ENCODE data around the gene COL4A2.

COL4A2 gene

DNA sequence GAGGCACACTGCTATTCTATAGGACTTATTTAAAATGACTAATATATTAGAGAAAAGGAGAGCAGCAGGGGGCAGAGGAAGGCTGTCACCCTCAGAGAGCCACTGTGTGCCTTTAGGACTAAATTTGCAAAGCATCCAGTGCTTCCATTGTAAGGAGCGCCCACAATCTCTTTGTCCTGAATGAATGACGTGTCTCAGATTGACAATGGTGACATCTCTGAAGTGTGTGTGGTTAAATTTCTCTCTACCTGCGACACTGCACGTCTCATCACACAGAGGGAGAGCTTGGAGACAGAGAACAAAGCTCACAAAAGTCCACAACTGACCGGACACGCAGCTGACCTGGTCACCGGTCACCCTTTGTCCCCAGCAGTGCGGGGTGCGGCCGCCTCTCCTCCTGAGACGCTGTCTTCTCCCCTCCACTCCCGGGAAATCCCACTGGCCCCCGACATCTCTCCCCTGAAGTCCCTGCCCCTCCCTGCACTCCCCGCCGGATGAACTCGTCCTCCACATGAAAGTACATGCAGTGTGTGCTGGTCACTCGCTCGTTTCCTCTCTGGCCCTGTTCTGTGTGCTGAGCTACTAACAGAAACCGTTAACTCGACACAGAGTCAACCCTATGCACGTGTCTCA is 147.3 kb downstream of the COL4A2 start:
- Histone ChIP-seq H3K36me3 (ENCODE audit: insufficient read depth, low read depth, low read length) (peaks cover 20% of the 10 kb centered on the region), H3K9me3 (ENCODE audit: insufficient read depth, low read depth, low read length) (no peaks in the 10 kb centered on the region), H3K9ac (ENCODE audit: low read depth, low read length) (peak overlapping the region; percentile 11; the same call in 1 of the 2 replicates), H3K27ac (ENCODE audit: low read length) (no peak overlapping the region), H3K4me3 (ENCODE audit: low read length) (no peak overlapping the region), H3K27me3 (ENCODE audit: insufficient read depth, low read length) (no peaks in the 10 kb centered on the region), H3K4me1 (ENCODE audit: insufficient read depth, low read length) (peaks cover 13% of the 10 kb centered on the region)

DNA sequence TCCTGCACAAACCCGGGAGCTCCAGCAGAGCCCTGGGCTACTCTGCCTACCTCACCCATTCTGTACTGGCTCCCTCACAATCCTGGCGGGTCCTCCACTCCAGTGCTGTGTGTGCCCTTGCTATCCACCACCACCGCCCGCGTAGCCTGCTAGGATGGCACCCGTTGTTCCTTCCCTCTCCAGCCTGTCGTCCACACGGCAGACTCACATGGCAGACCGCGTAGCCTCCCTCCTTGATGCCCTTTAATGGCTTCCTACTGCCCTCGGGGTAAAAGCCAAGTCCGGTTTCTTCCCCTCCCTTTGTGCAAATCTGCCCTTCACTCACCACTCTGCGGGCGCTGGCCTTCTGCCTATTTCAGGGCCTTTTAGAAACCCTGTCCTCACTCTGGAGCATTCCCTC is 147.9 kb downstream of the COL4A2 start:
- H3K9ac ChIP-seq (ENCODE audit: low read depth, low read length), result 0 out of 2 replicates have a peak overlapping the region, but pooled peaks have one; percentile 11
- H3K36me3 ChIP-seq (ENCODE audit: insufficient read depth, low read depth, low read length), result peaks cover 18% of the 10 kb centered on the region
- H3K27me3 ChIP-seq (ENCODE audit: insufficient read depth, low read length), result no peaks in the 10 kb centered on the region
- H3K4me1 ChIP-seq (ENCODE audit: insufficient read depth, low read length), result peaks cover 13% of the 10 kb centered on the region
- no peaks in the 10 kb centered on the region for H3K9me3 ChIP-seq (ENCODE audit: insufficient read depth, low read depth, low read length)
- no peak overlapping the region for H3K27ac ChIP-seq (ENCODE audit: low read length)
- H3K4me3 ChIP-seq (ENCODE audit: low read length), result no peak overlapping the region

DNA sequence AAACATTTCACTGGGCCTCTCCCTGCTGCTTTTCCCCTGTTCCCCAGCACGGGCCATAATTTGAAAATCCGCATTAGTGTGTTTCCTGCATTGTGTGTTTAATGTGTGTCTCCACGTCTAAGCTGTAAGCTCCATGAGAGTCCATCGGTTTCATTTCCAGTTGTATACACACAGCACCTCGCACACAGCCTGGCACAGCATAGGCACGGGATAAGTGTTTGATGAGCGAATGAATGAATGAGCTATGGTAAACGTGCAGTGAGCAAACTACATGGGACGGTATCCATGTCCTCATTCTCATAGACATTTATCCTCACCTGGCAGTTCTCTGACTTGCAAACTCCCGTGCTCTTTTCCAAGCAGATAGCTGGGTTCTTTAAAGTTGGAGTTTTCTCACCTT is 148.4 kb downstream of the COL4A2 start:
- peaks cover 20% of the 10 kb centered on the region for H3K36me3 ChIP-seq (ENCODE audit: insufficient read depth, low read depth, low read length)
- no peak overlapping the region for H3K27ac ChIP-seq (ENCODE audit: low read length)
- H3K9ac ChIP-seq (ENCODE audit: low read depth, low read length), result no peak overlapping the region
- H3K9me3 ChIP-seq (ENCODE audit: insufficient read depth, low read depth, low read length), result no peaks in the 10 kb centered on the region
- H3K4me3 ChIP-seq (ENCODE audit: low read length), result no peak overlapping the region
- peaks cover 13% of the 10 kb centered on the region for H3K4me1 ChIP-seq (ENCODE audit: insufficient read depth, low read length)
- no peaks in the 10 kb centered on the region for H3K27me3 ChIP-seq (ENCODE audit: insufficient read depth, low read length)

DNA sequence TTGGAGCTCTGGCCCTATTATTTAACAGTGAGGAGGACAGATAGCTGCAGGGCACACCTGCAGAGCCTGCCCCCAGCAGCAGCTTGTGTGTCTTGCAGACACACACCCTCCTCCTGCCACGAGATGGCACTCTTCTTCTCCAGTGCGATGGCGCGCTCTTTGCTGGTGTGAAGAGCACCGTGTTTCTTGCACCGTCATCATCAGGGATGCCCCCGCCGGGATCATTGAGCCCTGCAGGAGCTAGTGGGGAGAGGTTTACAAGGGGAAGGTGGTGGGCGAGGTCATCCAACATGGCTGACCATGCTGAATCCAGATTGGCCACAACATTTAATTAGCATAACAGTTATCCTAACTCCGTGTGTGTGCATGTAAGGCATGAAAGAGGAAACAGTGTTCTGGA is 148.9 kb downstream of the COL4A2 start:
- peaks cover 13% of the 10 kb centered on the region for H3K4me1 ChIP-seq (ENCODE audit: insufficient read depth, low read length)
- no peak overlapping the region for H3K4me3 ChIP-seq (ENCODE audit: low read length)
- H3K36me3 ChIP-seq (ENCODE audit: insufficient read depth, low read depth, low read length), result peaks cover 21% of the 10 kb centered on the region
- no peak overlapping the region for H3K9ac ChIP-seq (ENCODE audit: low read depth, low read length)
- H3K27me3 ChIP-seq (ENCODE audit: insufficient read depth, low read length), result no peaks in the 10 kb centered on the region
- H3K27ac ChIP-seq (ENCODE audit: low read length), result no peak overlapping the region
- H3K9me3 ChIP-seq (ENCODE audit: insufficient read depth, low read depth, low read length), result no peaks in the 10 kb centered on the region

DNA sequence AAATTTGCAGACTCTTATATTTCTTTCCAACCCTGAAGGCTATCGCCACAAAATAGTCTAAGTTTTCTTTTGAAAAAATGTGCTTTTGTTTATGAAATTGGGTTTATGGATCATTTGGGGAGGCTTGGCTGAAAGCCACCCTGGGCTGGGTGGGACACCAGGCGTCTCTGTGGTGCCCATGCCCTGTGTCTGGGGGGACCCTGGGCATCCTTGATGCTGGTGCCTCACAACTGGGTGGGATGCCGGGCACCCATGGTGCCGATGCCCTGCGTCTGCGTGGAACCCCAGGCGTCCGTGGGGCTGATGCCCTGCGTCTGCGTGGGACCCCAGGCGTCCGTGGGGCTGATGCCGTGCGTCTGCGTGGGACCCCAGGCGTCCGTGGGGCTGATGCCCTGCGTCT is 149.5 kb downstream of the COL4A2 start:
- peaks cover 13% of the 10 kb centered on the region for H3K4me1 ChIP-seq (ENCODE audit: insufficient read depth, low read length)
- no peak overlapping the region for H3K27ac ChIP-seq (ENCODE audit: low read length)
- no peak overlapping the region for H3K4me3 ChIP-seq (ENCODE audit: low read length)
- no peaks in the 10 kb centered on the region for H3K9me3 ChIP-seq (ENCODE audit: insufficient read depth, low read depth, low read length)
- peaks cover 23% of the 10 kb centered on the region for H3K36me3 ChIP-seq (ENCODE audit: insufficient read depth, low read depth, low read length)
- no peaks in the 10 kb centered on the region for H3K27me3 ChIP-seq (ENCODE audit: insufficient read depth, low read length)
- no peak overlapping the region for H3K9ac ChIP-seq (ENCODE audit: low read depth, low read length)

DNA sequence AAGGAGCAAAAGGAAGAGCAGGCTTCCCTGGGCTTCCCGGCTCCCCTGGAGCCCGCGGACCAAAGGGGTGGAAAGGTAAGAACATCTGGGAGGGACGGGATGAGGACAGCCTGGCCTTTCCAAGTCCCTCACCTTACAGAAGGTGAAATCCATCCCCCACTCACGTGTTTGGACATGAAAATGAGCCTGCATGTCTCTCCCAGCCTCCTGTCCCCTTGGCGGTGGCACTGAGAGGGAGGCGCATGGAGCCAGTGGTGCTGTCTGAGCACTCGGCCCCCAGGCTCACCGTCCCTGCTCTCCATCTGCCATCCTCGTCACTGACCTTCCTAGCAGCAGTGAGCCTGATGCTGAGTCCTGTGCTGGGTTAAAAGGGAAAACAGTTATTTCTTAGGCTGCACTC is 150.3 kb downstream of the COL4A2 start:
- Histone ChIP-seq H3K36me3 (ENCODE audit: insufficient read depth, low read depth, low read length) (peaks cover 31% of the 10 kb centered on the region), H3K9me3 (ENCODE audit: insufficient read depth, low read depth, low read length) (no peaks in the 10 kb centered on the region), H3K27ac (ENCODE audit: low read length) (no peak overlapping the region), H3K4me3 (ENCODE audit: low read length) (no peak overlapping the region), H3K9ac (ENCODE audit: low read depth, low read length) (no peak overlapping the region), H3K27me3 (ENCODE audit: insufficient read depth, low read length) (no peaks in the 10 kb centered on the region), H3K4me1 (ENCODE audit: insufficient read depth, low read length) (peaks cover 13% of the 10 kb centered on the region)

DNA sequence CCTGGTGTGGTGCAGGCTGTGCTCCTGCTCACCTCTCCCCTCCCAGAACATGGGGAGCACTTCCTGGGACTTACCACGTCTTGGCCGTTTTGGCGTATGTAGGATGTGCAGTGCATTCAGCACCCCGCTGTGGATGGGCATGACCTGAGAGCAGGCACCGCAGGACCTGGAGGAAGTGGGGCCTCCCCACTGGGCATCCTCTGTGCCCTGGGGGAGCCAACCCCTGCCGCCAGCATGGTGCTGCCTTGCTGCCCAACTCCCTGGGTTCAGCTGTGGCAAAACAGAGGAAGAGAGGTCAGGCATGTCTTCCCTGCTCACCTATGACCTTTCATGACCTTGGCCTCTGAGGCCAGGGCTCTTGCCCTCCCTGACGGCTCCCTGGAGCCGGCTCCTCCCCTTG is 150.9 kb downstream of the COL4A2 start:
- H3K27me3 ChIP-seq (ENCODE audit: insufficient read depth, low read length), result no peaks in the 10 kb centered on the region

DNA sequence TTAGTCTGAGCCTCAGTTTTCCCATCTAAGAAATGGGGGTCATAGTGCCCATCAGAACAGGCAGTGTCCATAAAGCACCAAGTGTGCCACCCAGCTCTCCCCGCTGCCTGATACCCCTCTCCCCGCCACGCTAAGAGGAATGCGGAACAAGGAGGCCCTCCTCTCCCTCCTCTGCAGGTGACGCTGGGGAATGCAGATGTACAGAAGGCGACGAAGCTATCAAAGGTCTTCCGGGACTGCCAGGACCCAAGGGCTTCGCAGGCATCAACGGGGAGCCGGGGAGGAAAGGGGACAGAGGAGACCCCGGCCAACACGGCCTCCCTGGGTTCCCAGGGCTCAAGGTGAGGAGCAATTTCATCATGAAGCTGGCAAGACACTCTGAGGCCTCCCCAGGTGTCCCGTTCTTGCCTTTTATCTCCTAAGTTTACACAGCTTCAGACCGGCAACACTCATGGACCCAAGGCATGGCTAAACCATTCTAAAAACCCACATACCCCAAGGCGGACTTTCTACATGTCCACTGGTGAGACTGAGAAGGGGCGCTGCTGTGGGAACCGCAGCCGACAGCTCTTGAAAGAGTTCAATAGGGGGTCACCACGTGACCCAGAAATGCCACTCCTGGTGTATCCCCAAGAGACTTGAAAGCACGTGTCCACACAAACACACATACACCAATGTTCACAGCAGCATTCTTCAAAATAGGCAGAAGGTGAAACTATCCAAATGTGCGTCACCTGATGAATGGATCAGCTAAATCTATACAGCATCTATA is 151.7 kb downstream of the COL4A2 start:
- Histone ChIP-seq H3K27me3 (ENCODE audit: insufficient read depth, low read length) (no peaks in the 10 kb centered on the region), H3K4me3 (ENCODE audit: low read length) (no peak overlapping the region), H3K27ac (ENCODE audit: low read length) (no peak overlapping the region), H3K36me3 (ENCODE audit: insufficient read depth, low read depth, low read length) (peaks cover 40% of the 10 kb centered on the region), H3K9ac (ENCODE audit: low read depth, low read length) (no peak overlapping the region), H3K4me1 (ENCODE audit: insufficient read depth, low read length) (peaks cover 9% of the 10 kb centered on the region), H3K9me3 (ENCODE audit: insufficient read depth, low read depth, low read length) (no peaks in the 10 kb centered on the region)

More for the DNA sequence above, 150.9 kb downstream of the COL4A2 start:
- Histone ChIP-seq H3K4me3 (ENCODE audit: low read length) (no peak overlapping the region), H3K9ac (ENCODE audit: low read depth, low read length) (no peak overlapping the region), H3K9me3 (ENCODE audit: insufficient read depth, low read depth, low read length) (no peaks in the 10 kb centered on the region), H3K27ac (ENCODE audit: low read length) (no peak overlapping the region), H3K36me3 (ENCODE audit: insufficient read depth, low read depth, low read length) (peaks cover 37% of the 10 kb centered on the region), H3K4me1 (ENCODE audit: insufficient read depth, low read length) (peaks cover 13% of the 10 kb centered on the region)

DNA sequence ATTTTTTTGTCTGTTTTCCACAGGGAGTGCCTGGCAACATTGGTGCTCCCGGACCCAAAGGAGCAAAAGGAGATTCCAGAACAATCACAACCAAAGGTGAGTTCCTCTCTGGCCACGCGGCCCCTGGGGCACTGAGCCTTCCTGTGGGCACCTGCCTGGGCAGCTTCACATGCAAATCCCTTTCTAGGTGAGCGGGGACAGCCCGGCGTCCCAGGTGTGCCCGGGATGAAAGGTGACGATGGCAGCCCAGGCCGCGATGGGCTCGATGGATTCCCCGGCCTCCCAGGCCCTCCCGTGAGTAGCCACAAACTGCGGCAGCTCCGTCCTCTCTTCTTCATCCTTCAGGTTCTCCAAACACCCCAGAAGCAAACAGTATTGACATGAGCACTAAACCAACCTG is 155.0 kb downstream of the COL4A2 start:
- Histone ChIP-seq H3K36me3 (ENCODE audit: insufficient read depth, low read depth, low read length) (peaks cover 50% of the 10 kb centered on the region), H3K9me3 (ENCODE audit: insufficient read depth, low read depth, low read length) (no peaks in the 10 kb centered on the region), H3K27me3 (ENCODE audit: insufficient read depth, low read length) (no peaks in the 10 kb centered on the region), H3K4me3 (ENCODE audit: low read length) (no peak overlapping the region), H3K9ac (ENCODE audit: low read depth, low read length) (no peak overlapping the region), H3K27ac (ENCODE audit: low read length) (no peak overlapping the region), H3K4me1 (ENCODE audit: insufficient read depth, low read length) (no peaks in the 10 kb centered on the region; the same call in 1 of the 2 replicates)

DNA sequence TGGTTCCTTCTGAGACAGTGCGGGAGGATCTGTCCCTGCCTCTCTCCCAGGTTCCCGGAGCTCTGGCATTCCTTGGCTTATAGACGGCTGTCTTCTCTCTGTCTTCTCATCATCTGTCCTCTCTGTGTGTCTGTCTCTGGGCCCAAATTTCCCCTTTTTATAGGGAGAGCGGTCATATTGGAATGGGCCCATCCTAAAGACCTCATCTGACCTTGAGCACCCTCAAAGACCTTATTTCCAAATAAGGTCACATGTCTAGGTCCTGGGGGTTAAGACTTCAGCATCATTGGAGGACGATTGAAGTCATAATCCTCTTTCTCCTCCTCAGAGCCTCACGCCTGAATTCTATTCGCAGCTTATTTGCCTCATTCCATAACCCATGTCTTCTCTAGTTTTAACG is 156.1 kb downstream of the COL4A2 start:
- Histone ChIP-seq H3K9me3 (ENCODE audit: insufficient read depth, low read depth, low read length) (no peaks in the 10 kb centered on the region), H3K36me3 (ENCODE audit: insufficient read depth, low read depth, low read length) (peaks cover 60% of the 10 kb centered on the region), H3K4me1 (ENCODE audit: insufficient read depth, low read length) (no peaks in the 10 kb centered on the region; the same call in 1 of the 2 replicates), H3K27me3 (ENCODE audit: insufficient read depth, low read length) (no peaks in the 10 kb centered on the region), H3K4me3 (ENCODE audit: low read length) (no peak overlapping the region), H3K9ac (ENCODE audit: low read depth, low read length) (no peak overlapping the region), H3K27ac (ENCODE audit: low read length) (no peak overlapping the region)

DNA sequence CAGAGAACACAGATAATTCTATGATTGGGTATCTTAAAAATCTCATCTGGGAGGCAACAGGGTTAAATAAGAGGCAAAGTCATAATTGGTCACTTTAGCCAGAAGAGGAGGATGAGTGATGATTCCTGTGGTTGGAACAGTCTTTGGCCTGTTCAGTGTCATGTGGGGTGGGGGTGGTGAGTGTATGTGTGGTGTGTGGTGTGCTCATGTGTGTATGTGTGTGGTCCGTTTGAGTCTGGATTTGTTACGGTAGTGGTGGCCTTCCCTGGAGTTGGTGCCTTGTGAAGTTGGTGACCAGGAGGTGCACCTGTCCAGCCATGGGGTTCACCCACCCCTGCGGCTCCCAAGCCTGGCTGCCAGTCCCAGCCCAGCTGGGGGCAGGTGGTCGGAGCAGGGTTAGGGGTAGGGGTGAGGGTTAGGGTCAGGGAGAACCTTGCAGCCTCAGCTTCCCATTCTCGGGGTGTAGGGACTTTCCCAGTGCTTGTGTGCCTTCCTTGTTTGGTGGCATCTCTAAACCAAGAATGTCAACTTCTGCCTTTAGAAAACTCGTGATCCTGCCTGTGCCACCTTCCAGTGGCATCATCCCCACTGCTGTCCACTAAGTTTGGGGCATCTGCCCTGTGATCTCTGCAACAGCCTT is 156.9 kb downstream of the COL4A2 start:
- Histone ChIP-seq H3K4me1 (ENCODE audit: insufficient read depth, low read length) (no peaks in the 10 kb centered on the region; the same call in 1 of the 2 replicates), H3K27ac (ENCODE audit: low read length) (no peak overlapping the region)

More for the DNA sequence above, 156.9 kb downstream of the COL4A2 start:
- H3K9me3 ChIP-seq (ENCODE audit: insufficient read depth, low read depth, low read length), result no peaks in the 10 kb centered on the region
- H3K9ac ChIP-seq (ENCODE audit: low read depth, low read length), result no peak overlapping the region
- peaks cover 61% of the 10 kb centered on the region for H3K36me3 ChIP-seq (ENCODE audit: insufficient read depth, low read depth, low read length)
- H3K4me3 ChIP-seq (ENCODE audit: low read length), result no peak overlapping the region
- no peaks in the 10 kb centered on the region for H3K27me3 ChIP-seq (ENCODE audit: insufficient read depth, low read length)

All from iPS-20b (cell line).